ENCODE results near the gene CNST. TPM values are rescaled to one million over a fixed set of nuclear protein-coding genes. Genes with fewer than 3 reads are reported as not detected.

Gene CNST
- polyA plus RNA-seq, 1 donor (not counting 4 experiments of a cell fraction or from before 2014, with no cell fraction given) = 9.8 TPM

DNA sequence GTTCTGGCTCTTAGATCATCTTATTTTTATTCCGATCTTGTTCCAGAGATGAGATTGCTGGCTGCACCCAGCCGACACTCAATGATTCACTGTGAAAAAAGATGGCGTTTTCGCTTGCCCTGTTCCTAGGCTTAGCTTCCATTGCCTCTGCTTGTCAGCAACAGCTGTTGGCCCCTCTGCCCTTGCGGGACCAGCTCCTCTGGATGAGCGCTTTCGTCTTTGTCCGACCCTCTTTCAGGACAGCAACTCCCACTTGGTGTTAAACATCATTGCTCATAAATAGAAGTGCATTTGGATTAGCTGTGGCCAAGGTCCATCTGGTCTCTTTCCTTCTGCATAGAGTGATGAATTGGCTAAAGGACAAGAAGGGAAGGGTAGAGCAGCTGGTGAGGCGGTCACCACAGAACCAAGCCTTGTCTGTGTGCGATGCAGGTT is 114.5 kb downstream of the CNST start:
- H3K4me1 ChIP-seq (ENCODE audit: control insufficient read depth, extremely low read depth, insufficient read depth, low read length) = no peaks in the 10 kb centered on the region
- DNase-seq (ENCODE audit: low read depth, low spot score) = no peak
- no peak overlapping the region for H3K4me3 ChIP-seq (ENCODE audit: control insufficient read depth in 2 of 3, extremely low read depth in 1 of 3, insufficient read depth in 2 of 3, low read depth in 1 of 3, low read length in 3 of 3)
- H4K20me1 ChIP-seq (ENCODE audit: control insufficient read depth, extremely low read depth, insufficient read depth, low read length) = no peaks in the 10 kb centered on the region
- H3K9me1 ChIP-seq (ENCODE audit: control insufficient read depth, extremely low read depth, insufficient read depth, low read length) = no peaks in the 10 kb centered on the region
- H2AFZ ChIP-seq (ENCODE audit: control insufficient read depth, low read length) = no peak overlapping the region
- H3K27ac ChIP-seq (ENCODE audit: control insufficient read depth, insufficient read depth, low read length) = no peak overlapping the region
- no peak for FAIRE-seq
- no peaks in the 10 kb centered on the region for H3K79me2 ChIP-seq (ENCODE audit: control insufficient read depth, insufficient read depth, low read length)
- dilution Hi-C loops (cut with MboI; ENCODE audit: extremely low pct_ligation_motif_present, low sequenced_read_pairs) = no loop called here
- H3K9me3 ChIP-seq (ENCODE audit: control insufficient read depth, low read depth, low read length) = no peaks in the 10 kb centered on the region
- no peaks in the 10 kb centered on the region for H3K36me3 ChIP-seq (ENCODE audit: control insufficient read depth in 2 of 2, extremely low read depth in 1 of 2, insufficient read depth in 2 of 2, low read length in 2 of 2)
- H3K9ac ChIP-seq (ENCODE audit: control insufficient read depth, extremely low read depth, insufficient read depth, low read length) = no peak overlapping the region
- no peaks in the 10 kb centered on the region for H3K27me3 ChIP-seq (ENCODE audit: control insufficient read depth, extremely low read depth, insufficient read depth, low read length)
- no peak overlapping the region for H3K4me2 ChIP-seq (ENCODE audit: control insufficient read depth, extremely low read depth, insufficient read depth, low read depth, low read length)
- TF ChIP-seq, protein P1, sequence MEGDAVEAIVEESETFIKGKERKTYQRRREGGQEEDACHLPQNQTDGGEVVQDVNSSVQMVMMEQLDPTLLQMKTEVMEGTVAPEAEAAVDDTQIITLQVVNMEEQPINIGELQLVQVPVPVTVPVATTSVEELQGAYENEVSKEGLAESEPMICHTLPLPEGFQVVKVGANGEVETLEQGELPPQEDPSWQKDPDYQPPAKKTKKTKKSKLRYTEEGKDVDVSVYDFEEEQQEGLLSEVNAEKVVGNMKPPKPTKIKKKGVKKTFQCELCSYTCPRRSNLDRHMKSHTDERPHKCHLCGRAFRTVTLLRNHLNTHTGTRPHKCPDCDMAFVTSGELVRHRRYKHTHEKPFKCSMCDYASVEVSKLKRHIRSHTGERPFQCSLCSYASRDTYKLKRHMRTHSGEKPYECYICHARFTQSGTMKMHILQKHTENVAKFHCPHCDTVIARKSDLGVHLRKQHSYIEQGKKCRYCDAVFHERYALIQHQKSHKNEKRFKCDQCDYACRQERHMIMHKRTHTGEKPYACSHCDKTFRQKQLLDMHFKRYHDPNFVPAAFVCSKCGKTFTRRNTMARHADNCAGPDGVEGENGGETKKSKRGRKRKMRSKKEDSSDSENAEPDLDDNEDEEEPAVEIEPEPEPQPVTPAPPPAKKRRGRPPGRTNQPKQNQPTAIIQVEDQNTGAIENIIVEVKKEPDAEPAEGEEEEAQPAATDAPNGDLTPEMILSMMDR (optimal IDR thresholded peaks at IDR 0.05 in 1 of 3, IDR thresholded peaks at IDR 0.05 in 1 of 3, conservative IDR thresholded peaks at IDR 0.05 in 1 of 3; ENCODE audit: extremely low read depth in 1 of 3, insufficient read depth in 2 of 3, low read length in 3 of 3) = no peak
- no peak for TF ChIP-seq EZH2 (IDR thresholded peaks at IDR 0.05; ENCODE audit: low read length)

DNA sequence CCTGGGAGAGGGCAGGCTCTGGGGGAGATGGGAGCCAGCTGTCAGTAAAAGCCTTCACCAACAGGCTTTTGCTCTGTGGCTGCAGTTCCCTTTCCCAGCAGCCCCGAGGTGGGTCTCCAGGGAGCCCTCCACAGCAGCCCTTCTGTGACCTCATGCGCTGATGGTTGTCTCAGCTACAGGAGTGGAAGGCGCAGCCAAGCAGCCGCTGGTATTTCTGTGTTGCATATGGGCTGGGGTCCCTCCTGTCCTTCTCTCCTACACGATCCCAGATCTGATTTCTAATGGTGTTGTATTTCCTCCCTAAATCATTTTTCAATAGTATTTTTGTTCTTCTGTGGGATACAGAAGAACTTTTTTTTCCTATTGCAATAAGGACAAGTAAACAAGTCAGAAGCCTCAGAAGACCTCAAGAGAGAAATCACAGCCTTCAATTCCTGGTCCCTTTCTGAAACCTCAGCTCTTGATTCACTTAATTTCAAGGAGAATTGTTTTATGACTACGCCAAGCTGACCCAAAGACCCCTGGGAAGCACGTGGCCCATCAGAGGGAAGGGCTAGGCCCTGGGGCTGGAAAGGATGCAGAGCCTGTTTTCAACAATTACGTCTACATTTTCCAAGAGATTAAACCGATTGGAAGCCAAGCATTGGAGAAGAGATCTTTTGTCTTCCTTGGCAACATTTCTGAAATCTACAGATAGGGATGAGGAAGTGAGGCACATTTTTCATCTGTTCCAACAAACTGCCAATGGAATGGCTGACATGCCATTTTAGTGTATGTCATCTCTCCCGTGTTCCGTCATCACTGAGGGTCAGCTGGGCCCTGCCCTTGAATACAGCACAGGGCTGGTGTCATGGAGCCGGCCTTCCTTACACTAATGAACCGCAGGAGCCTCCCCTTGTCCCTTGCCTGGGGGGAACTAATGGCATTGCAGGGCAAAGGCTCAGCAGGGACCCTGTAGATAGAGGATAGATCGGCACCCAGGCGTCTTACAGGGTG is 115.9 kb downstream of the CNST start:
- TF ChIP-seq, protein P1 (optimal IDR thresholded peaks at IDR 0.05 in 1 of 3, IDR thresholded peaks at IDR 0.05 in 1 of 3, conservative IDR thresholded peaks at IDR 0.05 in 1 of 3; ENCODE audit: extremely low read depth in 1 of 3, insufficient read depth in 2 of 3, low read length in 3 of 3) = no peak
- no peak for TF ChIP-seq EZH2 (IDR thresholded peaks at IDR 0.05; ENCODE audit: low read length)
- Histone ChIP-seq H3K4me1 (ENCODE audit: control insufficient read depth, extremely low read depth, insufficient read depth, low read length) (no peaks in the 10 kb centered on the region), H3K9me1 (ENCODE audit: control insufficient read depth, extremely low read depth, insufficient read depth, low read length) (no peaks in the 10 kb centered on the region), H3K9ac (ENCODE audit: control insufficient read depth, extremely low read depth, insufficient read depth, low read length) (no peak overlapping the region), H3K9me3 (ENCODE audit: control insufficient read depth, low read depth, low read length) (no peaks in the 10 kb centered on the region), H4K20me1 (ENCODE audit: control insufficient read depth, extremely low read depth, insufficient read depth, low read length) (no peaks in the 10 kb centered on the region), H3K36me3 (ENCODE audit: control insufficient read depth in 2 of 2, extremely low read depth in 1 of 2, insufficient read depth in 2 of 2, low read length in 2 of 2) (no peaks in the 10 kb centered on the region), H3K27me3 (ENCODE audit: control insufficient read depth, extremely low read depth, insufficient read depth, low read length) (no peaks in the 10 kb centered on the region), H3K79me2 (ENCODE audit: control insufficient read depth, insufficient read depth, low read length) (no peaks in the 10 kb centered on the region), H3K27ac (ENCODE audit: control insufficient read depth, insufficient read depth, low read length) (no peak overlapping the region), H3K4me2 (ENCODE audit: control insufficient read depth, extremely low read depth, insufficient read depth, low read depth, low read length) (no peak overlapping the region), H2AFZ (ENCODE audit: control insufficient read depth, low read length) (no peak overlapping the region), H3K4me3 (ENCODE audit: control insufficient read depth in 2 of 3, extremely low read depth in 1 of 3, insufficient read depth in 2 of 3, low read depth in 1 of 3, low read length in 3 of 3) (no peak overlapping the region)
- dilution Hi-C loops (cut with MboI; ENCODE audit: extremely low pct_ligation_motif_present, low sequenced_read_pairs) = no loop called here
- FAIRE-seq (no peak), DNase-seq (ENCODE audit: low read depth, low spot score) (no peak)
